AG09309 (cell line): ENCODE measurements around the gene DMRTA2.

ENCODE experiments used
- DNase-seq: peaks from one replicate; pipeline ENCODE4 v3.0.0-alpha.2; 2010; ENCODE audit warnings: low read depth
- H3K4me3 ChIP-seq: 2 replicates; pipeline ENCODE4 v1.5.1; 2011; ENCODE audit warnings: mild to moderate bottlenecking, low read depth, low read length, moderate library complexity; ENCODE audit not compliant: control insufficient read depth
- CTCF ChIP-seq: IDR thresholded peaks from 2 replicates; pipeline ENCODE4 v1.5.1; 2011; ENCODE audit warnings: mild to moderate bottlenecking, low read depth, low read length, inconsistent platforms; ENCODE audit not compliant: insufficient read depth, control insufficient read depth; ENCODE audit errors: missing control alignments

DMRTA2 gene

GRCh38 chr1:50424884-50425375 is 1.7 kb upstream of the DMRTA2 start:
- TF ChIP-seq CTCF, result no peak
- H3K4me3 ChIP-seq, result no peak overlapping the region
- no peak for DNase-seq

DNA sequence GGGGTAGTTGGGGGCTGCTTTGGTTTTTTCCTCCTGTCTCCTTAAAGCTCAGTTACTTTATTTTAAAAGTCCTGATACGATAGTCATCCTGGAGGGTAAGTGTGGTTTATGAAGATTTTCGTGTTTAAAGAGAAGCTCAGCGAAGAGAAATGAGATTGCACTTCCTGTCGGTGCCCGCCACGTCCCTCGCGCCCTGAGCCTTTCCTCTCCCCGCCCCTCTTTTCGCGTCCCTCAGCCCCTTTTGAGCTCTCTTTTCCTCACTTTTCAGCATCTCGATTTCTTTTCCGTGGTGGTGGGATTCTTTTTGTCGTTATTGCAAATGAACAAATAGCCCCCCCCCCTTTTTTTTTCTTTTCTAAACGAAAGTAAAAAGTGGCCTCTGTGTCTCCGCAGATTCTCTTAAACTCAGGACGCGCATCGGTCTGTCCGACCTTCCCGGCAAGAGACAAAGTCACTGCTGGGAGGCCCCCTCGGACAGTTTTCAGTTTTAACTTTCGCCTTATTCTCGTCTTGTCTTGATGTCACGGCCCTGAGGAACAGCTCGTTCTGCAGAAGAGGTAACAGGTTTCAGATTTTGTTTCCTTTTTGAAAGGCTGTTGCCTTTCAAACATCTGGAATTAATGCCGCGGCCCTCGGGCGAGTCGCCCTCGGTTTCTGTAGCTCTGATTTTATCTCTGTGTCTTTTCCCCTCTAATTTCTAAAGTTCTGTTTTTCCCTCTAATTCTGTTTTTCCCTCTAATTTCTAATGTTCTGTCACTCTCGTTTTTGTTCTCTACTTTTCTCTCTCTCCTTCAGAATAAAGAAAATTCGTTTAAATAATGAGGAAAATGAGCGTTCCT is 1.0 kb upstream of the DMRTA2 start:
- no peak overlapping the region; the same call in 1 of the 2 replicates for H3K4me3 ChIP-seq
- no peak for DNase-seq
- TF ChIP-seq CTCF, result no peak

- DNase-seq, result no peak
- TF ChIP-seq CTCF, result no peak
- no peak overlapping the region for H3K4me3 ChIP-seq
Measured at GRCh38 chr1:50423670-50424000, 392 bp upstream of the DMRTA2 start.

- H3K4me3 ChIP-seq, result no peak overlapping the region
- TF ChIP-seq CTCF, result no peak
- no peak for DNase-seq
Measured at GRCh38 chr1:50422675-50422945, 633 bp downstream of the DMRTA2 start.

GRCh38 chr1:50421768-50422674 is 1.2 kb downstream of the DMRTA2 start:
- no peak overlapping the region for H3K4me3 ChIP-seq
- DNase-seq, result no peak
- TF ChIP-seq CTCF, result no peak

- DNase-seq, result no peak
- no peak for TF ChIP-seq CTCF
- H3K4me3 ChIP-seq, result no peak overlapping the region
Measured at GRCh38 chr1:50421366-50421748, 1.9 kb downstream of the DMRTA2 start.
